ENCODE results near the gene ZNF578.
A peak's percentile ranks its signal among the peaks of the same experiment; 100 is the strongest.

Gene ZNF578

GRCh38 chr19:52442179-52442578, 11.2 kb upstream of the ZNF578 start:
- no peak overlapping the region for H4K91ac ChIP-seq (ENCODE audit: low read depth, low read length)
- H4K8ac ChIP-seq (ENCODE audit: low read depth, low read length), result no peak overlapping the region
- no peaks in the 10 kb centered on the region for H3K36me3 ChIP-seq (ENCODE audit: control insufficient read depth in 1 of 2, insufficient read depth in 2 of 2, low read length in 2 of 2)
- no peak overlapping the region for H3K27ac ChIP-seq (ENCODE audit: low read depth, low read length)
- no peaks in the 10 kb centered on the region for H3K79me1 ChIP-seq (ENCODE audit: low read length)
- peaks cover 10% of the 10 kb centered on the region for H3K9me3 ChIP-seq (ENCODE audit: insufficient read depth, low read depth, low read length)
- H3K79me2 ChIP-seq (ENCODE audit: control insufficient read depth, insufficient read depth, low read length, poor library complexity), result no peaks in the 10 kb centered on the region
- no peak overlapping the region for H2BK12ac ChIP-seq (ENCODE audit: low read length)
- no peak overlapping the region for H3K4ac ChIP-seq (ENCODE audit: low read depth, low read length)
- no peak overlapping the region for H3K14ac ChIP-seq (ENCODE audit: low read length)
- H3K9ac ChIP-seq (ENCODE audit: low read length), result no peak overlapping the region
- H3K27me3 ChIP-seq (ENCODE audit: insufficient read depth, low read length), result no peaks in the 10 kb centered on the region
- no peak overlapping the region for H2AK5ac ChIP-seq (ENCODE audit: low read length)
- H3K18ac ChIP-seq (ENCODE audit: low read length), result no peak overlapping the region
- no peak overlapping the region for H2BK5ac ChIP-seq (ENCODE audit: low read depth, low read length, poor library complexity)
- no peak overlapping the region for H2AFZ ChIP-seq (ENCODE audit: insufficient read depth, low read length, poor library complexity)
- no CpG with 5 or more reads among the region's 3 CpGs for WGBS (ENCODE audit: extremely low coverage, insufficient coverage, insufficient read length)
- H4K12ac ChIP-seq (ENCODE audit: low read depth, low read length), result no peak overlapping the region
- no peak for DNase-seq
- no peak overlapping the region for H3K23ac ChIP-seq (ENCODE audit: low read length)
- no peak overlapping the region for H3K4me2 ChIP-seq (ENCODE audit: low read length)
- no peak overlapping the region for H2BK120ac ChIP-seq (ENCODE audit: insufficient read depth, low read length, poor library complexity)
- no peak overlapping the region for H3K4me3 ChIP-seq (ENCODE audit: low read depth, low read length)
- H3K4me1 ChIP-seq (ENCODE audit: control insufficient read depth in 1 of 2, insufficient read depth in 2 of 2, low read length in 2 of 2), result no peaks in the 10 kb centered on the region

- no peaks in the 10 kb centered on the region for H3K79me1 ChIP-seq (ENCODE audit: low read length)
- H3K4me1 ChIP-seq (ENCODE audit: control insufficient read depth in 1 of 2, insufficient read depth in 2 of 2, low read length in 2 of 2), result no peaks in the 10 kb centered on the region
- no peaks in the 10 kb centered on the region for H3K36me3 ChIP-seq (ENCODE audit: control insufficient read depth in 1 of 2, insufficient read depth in 2 of 2, low read length in 2 of 2)
- no CpG with 5 or more reads among the region's 2 CpGs for WGBS (ENCODE audit: extremely low coverage, insufficient coverage, insufficient read length)
- H3K27ac ChIP-seq (ENCODE audit: low read depth, low read length), result no peak overlapping the region
- no peak overlapping the region for H4K8ac ChIP-seq (ENCODE audit: low read depth, low read length)
- H4K12ac ChIP-seq (ENCODE audit: low read depth, low read length), result no peak overlapping the region
- no peak for DNase-seq
- H2AK5ac ChIP-seq (ENCODE audit: low read length), result no peak overlapping the region
- no peaks in the 10 kb centered on the region for H3K27me3 ChIP-seq (ENCODE audit: insufficient read depth, low read length)
- no peak overlapping the region for H3K9ac ChIP-seq (ENCODE audit: low read length)
- no peaks in the 10 kb centered on the region for H3K79me2 ChIP-seq (ENCODE audit: control insufficient read depth, insufficient read depth, low read length, poor library complexity)
- H2BK5ac ChIP-seq (ENCODE audit: low read depth, low read length, poor library complexity), result no peak overlapping the region
- H3K4me3 ChIP-seq (ENCODE audit: low read depth, low read length), result no peak overlapping the region
- no peak overlapping the region for H3K14ac ChIP-seq (ENCODE audit: low read length)
- H2BK12ac ChIP-seq (ENCODE audit: low read length), result no peak overlapping the region
- H4K91ac ChIP-seq (ENCODE audit: low read depth, low read length), result no peak overlapping the region
- no peak overlapping the region for H2BK120ac ChIP-seq (ENCODE audit: insufficient read depth, low read length, poor library complexity)
- peaks cover 10% of the 10 kb centered on the region for H3K9me3 ChIP-seq (ENCODE audit: insufficient read depth, low read depth, low read length)
- H3K4ac ChIP-seq (ENCODE audit: low read depth, low read length), result no peak overlapping the region
- H3K4me2 ChIP-seq (ENCODE audit: low read length), result no peak overlapping the region
- no peak overlapping the region for H3K23ac ChIP-seq (ENCODE audit: low read length)
- no peak overlapping the region for H3K18ac ChIP-seq (ENCODE audit: low read length)
- H2AFZ ChIP-seq (ENCODE audit: insufficient read depth, low read length, poor library complexity), result no peak overlapping the region
Observed at GRCh38 chr19:52444506-52444905, 8.8 kb upstream of the ZNF578 start.

GRCh38 chr19:52451241-52451640, 2.1 kb upstream of the ZNF578 start:
- no peak overlapping the region for H3K18ac ChIP-seq (ENCODE audit: low read length)
- H4K12ac ChIP-seq (ENCODE audit: low read depth, low read length), result no peak overlapping the region
- H3K9me3 ChIP-seq (ENCODE audit: insufficient read depth, low read depth, low read length), result peaks cover 24% of the 10 kb centered on the region
- no peak overlapping the region for H3K9ac ChIP-seq (ENCODE audit: low read length)
- H3K4me3 ChIP-seq (ENCODE audit: low read depth, low read length), result no peak overlapping the region
- H2BK12ac ChIP-seq (ENCODE audit: low read length), result no peak overlapping the region
- H3K79me1 ChIP-seq (ENCODE audit: low read length), result no peaks in the 10 kb centered on the region
- H2AFZ ChIP-seq (ENCODE audit: insufficient read depth, low read length, poor library complexity), result no peak overlapping the region
- no peak overlapping the region for H4K8ac ChIP-seq (ENCODE audit: low read depth, low read length)
- H2AK5ac ChIP-seq (ENCODE audit: low read length), result no peak overlapping the region
- no CpG with 5 or more reads among the region's 41 CpGs for WGBS (ENCODE audit: extremely low coverage, insufficient coverage, insufficient read length)
- H3K27ac ChIP-seq (ENCODE audit: low read depth, low read length), result no peak overlapping the region
- no peak overlapping the region for H2BK5ac ChIP-seq (ENCODE audit: low read depth, low read length, poor library complexity)
- no peaks in the 10 kb centered on the region for H3K4me1 ChIP-seq (ENCODE audit: control insufficient read depth in 1 of 2, insufficient read depth in 2 of 2, low read length in 2 of 2)
- no peak overlapping the region for H3K4ac ChIP-seq (ENCODE audit: low read depth, low read length)
- no peak overlapping the region for H3K23ac ChIP-seq (ENCODE audit: low read length)
- no peak overlapping the region for H4K91ac ChIP-seq (ENCODE audit: low read depth, low read length)
- H3K36me3 ChIP-seq (ENCODE audit: control insufficient read depth in 1 of 2, insufficient read depth in 2 of 2, low read length in 2 of 2), result peaks cover 0 to 1% of the 10 kb centered on the region in 2 experiments
- H3K4me2 ChIP-seq (ENCODE audit: low read length), result no peak overlapping the region
- no peak overlapping the region for H3K14ac ChIP-seq (ENCODE audit: low read length)
- no peaks in the 10 kb centered on the region for H3K27me3 ChIP-seq (ENCODE audit: insufficient read depth, low read length)
- H2BK120ac ChIP-seq (ENCODE audit: insufficient read depth, low read length, poor library complexity), result no peak overlapping the region
- no peaks in the 10 kb centered on the region for H3K79me2 ChIP-seq (ENCODE audit: control insufficient read depth, insufficient read depth, low read length, poor library complexity)
- DNase-seq, result no peak

GRCh38 chr19:52464798-52465470, 11.6 kb downstream of the ZNF578 start:
- peaks cover 2% of the 10 kb centered on the region in 2 experiments for H3K36me3 ChIP-seq (ENCODE audit: control insufficient read depth in 1 of 2, insufficient read depth in 2 of 2, low read length in 2 of 2)
- no peak overlapping the region for H4K12ac ChIP-seq (ENCODE audit: low read depth, low read length)
- H2AK5ac ChIP-seq (ENCODE audit: low read length), result no peak overlapping the region
- H3K14ac ChIP-seq (ENCODE audit: low read length), result no peak overlapping the region
- no peak overlapping the region for H2BK5ac ChIP-seq (ENCODE audit: low read depth, low read length, poor library complexity)
- no peak overlapping the region for H2AFZ ChIP-seq (ENCODE audit: insufficient read depth, low read length, poor library complexity)
- no peak overlapping the region for H2BK120ac ChIP-seq (ENCODE audit: insufficient read depth, low read length, poor library complexity)
- no CpG with 5 or more reads among the region's 14 CpGs for WGBS (ENCODE audit: extremely low coverage, insufficient coverage, insufficient read length)
- no peak overlapping the region for H3K4ac ChIP-seq (ENCODE audit: low read depth, low read length)
- no peak overlapping the region for H3K9ac ChIP-seq (ENCODE audit: low read length)
- H4K91ac ChIP-seq (ENCODE audit: low read depth, low read length), result no peak overlapping the region
- peak overlapping the region; percentile 11 for H3K27ac ChIP-seq (ENCODE audit: low read depth, low read length)
- no peak overlapping the region for H3K23ac ChIP-seq (ENCODE audit: low read length)
- H2BK12ac ChIP-seq (ENCODE audit: low read length), result no peak overlapping the region
- no peaks in the 10 kb centered on the region for H3K4me1 ChIP-seq (ENCODE audit: control insufficient read depth in 1 of 2, insufficient read depth in 2 of 2, low read length in 2 of 2)
- no peak overlapping the region for H3K4me3 ChIP-seq (ENCODE audit: low read depth, low read length)
- no peaks in the 10 kb centered on the region for H3K27me3 ChIP-seq (ENCODE audit: insufficient read depth, low read length)
- no peak overlapping the region for H3K4me2 ChIP-seq (ENCODE audit: low read length)
- peaks cover 18% of the 10 kb centered on the region for H3K9me3 ChIP-seq (ENCODE audit: insufficient read depth, low read depth, low read length)
- H3K18ac ChIP-seq (ENCODE audit: low read length), result no peak overlapping the region
- H3K79me2 ChIP-seq (ENCODE audit: control insufficient read depth, insufficient read depth, low read length, poor library complexity), result no peaks in the 10 kb centered on the region
- H4K8ac ChIP-seq (ENCODE audit: low read depth, low read length), result no peak overlapping the region
- H3K79me1 ChIP-seq (ENCODE audit: low read length), result no peaks in the 10 kb centered on the region
- DNase-seq, result peak in 1 of 2 donors; percentile 27
